ENCODE data around the gene SLMAP. TPM values are rescaled to one million over a fixed set of nuclear protein-coding genes. Genes with fewer than 3 reads are reported as not detected.

Gene SLMAP
- total and polyA plus RNA-seq, 2 of the 13 experiments (the other 11 are each of a cell fraction or from before 2014, with no cell fraction given), result 24.0 to 48.3 TPM

- TF ChIP-seq HNF4G (IDR thresholded peaks at IDR 0.05; ENCODE audit: borderline replicate concordance, low read depth, low read length), result peak; percentile 83
- TF ChIP-seq HNF4G (CRISPR knock-in tag; IDR thresholded peaks at IDR 0.05; ENCODE audit: borderline replicate concordance, low read depth), result no peak
- peak; percentile 52; the same call in 1 of the 2 replicates for TF ChIP-seq SOX5 (CRISPR knock-in tag; IDR thresholded peaks at IDR 0.05; ENCODE audit: borderline replicate concordance)
- no peak for TF ChIP-seq ATM (IDR thresholded peaks at IDR 0.05; ENCODE audit: borderline replicate concordance)
- no peak for TF ChIP-seq DNMT1 (CRISPR knock-in tag; IDR thresholded peaks at IDR 0.05)
- 0 out of 2 replicates have a peak, but pooled peaks have one; percentile 37 for TF ChIP-seq CREB3 (CRISPR knock-in tag; IDR thresholded peaks at IDR 0.05)
- TF ChIP-seq GATA4 (IDR thresholded peaks at IDR 0.05; ENCODE audit: borderline replicate concordance, low read depth), result no peak
- TF ChIP-seq FOXP1 (IDR thresholded peaks at IDR 0.05), result no peak
- peak; percentile 60; the same call in 1 of the 2 replicates for TF ChIP-seq FOXP1 (CRISPR knock-in tag; IDR thresholded peaks at IDR 0.05)
- peak; percentile 57; the same call in 1 of the 2 replicates for TF ChIP-seq NFIC (IDR thresholded peaks at IDR 0.05; ENCODE audit: low read length)
- TF ChIP-seq KMT2B (CRISPR knock-in tag; IDR thresholded peaks at IDR 0.05), result 0 out of 2 replicates have a peak, but pooled peaks have one; percentile 20
- no peak for TF ChIP-seq AHR (CRISPR knock-in tag; IDR thresholded peaks at IDR 0.05)
- TF ChIP-seq FOXP4 (CRISPR knock-in tag; IDR thresholded peaks at IDR 0.05), result peak; percentile 54; the same call in 1 of the 2 replicates
- peak; percentile 69; the same call in 1 of the 2 replicates for TF ChIP-seq AHDC1 (CRISPR knock-in tag; IDR thresholded peaks at IDR 0.05; ENCODE audit: borderline replicate concordance)
- TF ChIP-seq ZC3H4 (CRISPR knock-in tag; IDR thresholded peaks at IDR 0.05; ENCODE audit: borderline replicate concordance), result no peak
- TF ChIP-seq ZNF629 (CRISPR knock-in tag; conservative IDR thresholded peaks at IDR 0.05), result peak; percentile 60
- no peak for TF ChIP-seq ATF7-NPFF (CRISPR knock-in tag; IDR thresholded peaks at IDR 0.05; ENCODE audit: low read depth)
- peak; percentile 39; the same call in 1 of the 2 replicates for TF ChIP-seq POGZ (CRISPR knock-in tag; IDR thresholded peaks at IDR 0.05)
- TF ChIP-seq MIER3 (CRISPR knock-in tag; IDR thresholded peaks at IDR 0.05; ENCODE audit: borderline replicate concordance), result no peak
- TF ChIP-seq GATAD2A (CRISPR knock-in tag; IDR thresholded peaks at IDR 0.05), result peak; percentile 84
- TF ChIP-seq SAP130 (CRISPR knock-in tag; IDR thresholded peaks at IDR 0.05; ENCODE audit: low read depth), result peak; percentile 27; the same call in 1 of the 2 replicates
- TF ChIP-seq ISL2 (CRISPR knock-in tag; IDR thresholded peaks at IDR 0.05), result peak; percentile 59; the same call in 1 of the 2 replicates
Observed at GRCh38 chr3:57797701-57798487, 41.8 kb downstream of the SLMAP start (continued).
